PC-3 (cell line): ENCODE data around the gene ST14. TPM values are rescaled to one million over a fixed set of nuclear protein-coding genes. Genes with fewer than 3 reads are reported as not detected.

Experiments used
- ATAC-seq: fragments of 200-7000 bp; cut with Tn5 transposase; 2 replicates; pipeline ENCODE4 v1.9.1; 2020; ENCODE audit warnings: mild to moderate bottlenecking, moderate library complexity
- BruUV-seq: library from RNA; stranded (reverse); fragments of 400-500 nt; replicated peaks from 2 replicates; lab custom pipeline; 2021; lab: Mats Ljungman, UMichigan
- CTCF ChIA-PET: fragments of 300-600 bp; sonication (Branson Sonifier 250); formaldehyde crosslinking; loops from one replicate; lab custom pipeline; 2022; ENCODE audit warnings: antibody characterized with exemption; lab: Charles Lee
- POLR2A ChIA-PET: fragments of 300-600 bp; sonication (Branson Sonifier 250); formaldehyde crosslinking; loops from one replicate; lab custom pipeline; 2022; ENCODE audit warnings: antibody characterized with exemption; ENCODE audit not compliant: unreplicated experiment; lab: Charles Lee
- DNase-seq: peaks from one replicate; pipeline ENCODE4 v3.0.0-alpha.2; 2015
- H2AFZ ChIP-seq: fragments of 300-600 bp; sonication (generic); 2 replicates; pipeline ENCODE4 v1.6.0; 2016; ENCODE audit warnings: antibody characterized with exemption, low read length
- H3F3A ChIP-seq: fragments of 300-600 bp; sonication (generic); one replicate; pipeline ENCODE4 v1.6.0; 2017; ENCODE audit warnings: antibody characterized with exemption, low read length, control low read depth, mild to moderate bottlenecking; ENCODE audit not compliant: unreplicated experiment
- H3K27ac ChIP-seq: fragments of 300-600 bp; sonication (generic); 2 replicates; pipeline ENCODE4 v1.5.1; 2016; ENCODE audit warnings: mild to moderate bottlenecking, low read length
- H3K27me3 ChIP-seq: fragments of 300-600 bp; sonication (generic); 2 replicates; pipeline ENCODE4 v1.6.1; 2016; ENCODE audit warnings: low read length, mixed read lengths
- H3K36me3 ChIP-seq: fragments of 300-600 bp; sonication (generic); 2 replicates; pipeline ENCODE4 v1.6.1; 2016; ENCODE audit warnings: low read depth, mixed run types, low read length, mixed read lengths
- H3K4me1 ChIP-seq: fragments of 300-600 bp; sonication (generic); 2 replicates; pipeline ENCODE4 v1.5.1; 2016; ENCODE audit warnings: low read length; ENCODE audit not compliant: insufficient read depth
- H3K4me2 ChIP-seq: fragments of 300-600 bp; sonication (generic); 2 replicates; pipeline ENCODE4 v1.6.0; 2016; ENCODE audit warnings: low read length
- H3K4me3 ChIP-seq: fragments of 300-600 bp; sonication (generic); 2 replicates; pipeline ENCODE4 v1.5.1; 2016; ENCODE audit warnings: mild to moderate bottlenecking, low read length, mixed read lengths
- H3K79me2 ChIP-seq: fragments of 300-600 bp; sonication (generic); 2 replicates; pipeline ENCODE4 v1.6.1; 2017; ENCODE audit warnings: low read length, mixed read lengths
- H3K9ac ChIP-seq: fragments of 300-600 bp; sonication (generic); 2 replicates; pipeline ENCODE4 v1.6.0; 2016; ENCODE audit warnings: mild to moderate bottlenecking, low read length
- H3K9me2 ChIP-seq: fragments of 300-600 bp; sonication (generic); replicated peaks from 2 replicates; pipeline ENCODE4 v1.6.1; 2016; ENCODE audit warnings: mixed run types, low read length, mixed read lengths
- H3K9me3 ChIP-seq: fragments of 300-600 bp; sonication (generic); 2 replicates; pipeline ENCODE4 v1.6.1; 2016; ENCODE audit warnings: low read length, mixed read lengths
- H4K20me1 ChIP-seq: fragments of 300-600 bp; sonication (generic); 2 replicates; pipeline ENCODE4 v1.6.1; 2016; ENCODE audit warnings: low read length, mixed read lengths
- CTCF ChIP-seq: fragments of 300-600 bp; sonication (generic); conservative IDR thresholded peaks from 2 replicates; pipeline ENCODE4 v1.5.1; 2017; ENCODE audit warnings: antibody characterized with exemption, low read depth, mild to moderate bottlenecking, low read length
- EZH2 ChIP-seq: fragments of 300-600 bp; sonication (generic); IDR thresholded peaks from one replicate; pipeline ENCODE4 v1.6.1; 2017; ENCODE audit warnings: antibody characterized with exemption, mild to moderate bottlenecking, low read length; ENCODE audit not compliant: unreplicated experiment
- EZH2phosphoT487 ChIP-seq: fragments of 300-600 bp; sonication (generic); IDR thresholded peaks from 2 replicates; pipeline ENCODE4 v1.6.1; 2018; ENCODE audit warnings: mild to moderate bottlenecking, antibody characterized with exemption, low read length, borderline replicate concordance
- intact Hi-C: fragments of 100-400 bp; cut with micrococcal nuclease; formaldehyde crosslinking; loops from 2 replicates; pipeline ENCODE4 v1.9.0; 2023
- total RNA-seq: library from RNA; depleted of rRNA; stranded (reverse); fragments of >200 nt; gene quantifications from 2 replicates; pipeline ENCODE4 v1.2.3, GENCODE V29; 2014

ST14 gene
- total RNA-seq, 1 experiment from 2014 or later: 231 TPM

DNA sequence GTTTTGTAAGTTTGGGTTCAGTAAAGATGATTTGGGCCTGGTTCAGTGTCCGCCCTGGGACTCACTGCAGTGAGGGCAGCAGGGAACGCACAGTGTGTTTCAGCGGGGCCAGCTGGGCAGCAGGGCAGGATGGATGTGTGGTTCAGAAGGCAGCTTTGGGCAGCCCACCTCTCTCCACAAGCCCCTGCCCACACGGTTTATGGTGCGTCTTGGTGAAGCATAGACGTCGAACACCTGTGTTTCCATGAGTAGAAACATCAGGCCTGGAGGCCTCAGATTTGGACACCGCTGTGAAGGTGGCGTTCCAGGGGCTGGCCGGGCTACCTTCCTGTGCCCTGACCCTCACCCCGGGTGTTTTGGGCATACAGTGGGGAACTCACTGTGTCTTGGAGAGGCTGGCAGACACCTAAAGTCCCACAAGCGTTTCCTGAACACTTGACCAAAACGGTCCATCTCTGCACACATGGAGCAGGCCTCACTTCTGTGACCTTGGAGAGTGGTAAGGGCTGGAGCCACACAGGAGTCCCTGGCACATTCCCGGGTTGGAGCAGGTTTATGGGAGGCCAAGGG lies 59.0 kb downstream of the ST14 start:
- Histone ChIP-seq H2AFZ (no peak overlapping the region), H3K4me1 (no peaks in the 10 kb centered on the region), H3K4me3 (no peak overlapping the region), H3K27me3 (no peaks in the 10 kb centered on the region), H3K4me2 (no peak overlapping the region), H4K20me1 (no peaks in the 10 kb centered on the region), H3K9me2 (no peaks in the 10 kb centered on the region), H3K9me3 (no peaks in the 10 kb centered on the region), H3K9ac (no peak overlapping the region), H3F3A (no peaks in the 10 kb centered on the region), H3K27ac (no peak overlapping the region), H3K36me3 (no peaks in the 10 kb centered on the region), H3K79me2 (no peaks in the 10 kb centered on the region)
- intact Hi-C loops: loop anchor here (10.0 kb wide), 1 partner anchor 96 kb away; the partner anchor contains the start of gene ZBTB44
- CTCF ChIA-PET: interaction anchor here (0.7 kb wide), 1 partner anchor 189 kb away, joined by 3 read pairs; no protein-coding TSS in a partner anchor
- TF ChIP-seq CTCF (no peak), EZH2 (no peak), EZH2phosphoT487 (no peak)
- no peak for ATAC-seq
- DNase-seq: no peak
- POLR2A ChIA-PET: no interaction called here
- no TSS peak for BruUV-seq

- Histone ChIP-seq H3K9me2 (no peaks in the 10 kb centered on the region), H3K36me3 (no peaks in the 10 kb centered on the region), H3K27ac (no peak overlapping the region), H2AFZ (no peak overlapping the region), H3F3A (no peaks in the 10 kb centered on the region), H3K4me1 (no peaks in the 10 kb centered on the region), H3K4me3 (no peak overlapping the region), H3K9me3 (no peaks in the 10 kb centered on the region), H3K9ac (no peak overlapping the region), H3K27me3 (no peaks in the 10 kb centered on the region), H3K79me2 (no peaks in the 10 kb centered on the region), H4K20me1 (no peaks in the 10 kb centered on the region), H3K4me2 (no peak overlapping the region)
- POLR2A ChIA-PET: no interaction called here
- DNase-seq: no peak
- ATAC-seq: no peak
- TF ChIP-seq EZH2phosphoT487: no peak
- no peak for TF ChIP-seq EZH2
- no peak for TF ChIP-seq CTCF
- intact Hi-C loops: loop anchor here (10.0 kb wide), 1 partner anchor 96 kb away; the partner anchor contains the start of gene ZBTB44
- CTCF ChIA-PET: no interaction called here
- no TSS peak for BruUV-seq
Measured at GRCh38 chr11:130219148-130219547, 59.6 kb downstream of the ST14 start.

DNA sequence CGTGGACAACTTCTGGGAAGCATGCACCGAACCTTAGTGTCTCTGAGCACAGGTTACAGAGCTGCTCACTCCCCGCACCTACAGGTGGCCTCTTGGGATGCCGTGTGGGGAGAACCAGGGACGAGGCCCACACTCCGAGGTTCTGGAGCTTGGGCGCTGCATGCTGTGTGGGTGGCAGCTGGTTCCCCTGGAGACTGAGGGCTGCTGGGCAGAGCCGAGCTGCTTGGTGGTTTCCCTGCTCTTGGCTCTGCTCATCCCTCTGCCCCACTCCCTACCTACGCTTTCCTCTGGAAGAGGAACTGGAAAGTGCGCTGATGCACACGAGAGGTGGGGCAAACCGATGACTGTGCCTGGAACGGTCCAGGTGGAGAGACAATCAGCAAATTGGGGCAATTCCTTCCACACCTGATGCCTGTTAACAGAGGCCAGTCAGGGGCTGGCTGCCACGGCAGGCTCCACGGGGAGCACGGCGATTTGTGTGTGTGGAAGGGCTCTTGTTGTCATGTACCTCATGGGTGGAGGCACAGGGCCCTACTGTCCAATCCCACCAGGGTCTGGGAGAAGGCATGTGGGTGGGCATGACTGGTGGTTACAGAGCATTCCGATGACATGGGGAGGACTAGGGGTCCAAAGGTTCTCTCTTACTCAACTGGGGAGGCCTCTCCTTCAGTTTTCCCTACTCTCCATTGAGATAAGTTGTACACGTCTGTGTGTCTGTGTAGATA lies 60.9 kb downstream of the ST14 start:
- intact Hi-C loops: no loop called here
- ChIA-PET POLR2A (no interaction called here), CTCF (no interaction called here)
- no peak overlapping the region for H2AFZ ChIP-seq
- no peak overlapping the region for H3K27ac ChIP-seq
- no peaks in the 10 kb centered on the region for H3K79me2 ChIP-seq
- H3K9ac ChIP-seq: no peak overlapping the region
- no peaks in the 10 kb centered on the region for H3K9me3 ChIP-seq
- no peaks in the 10 kb centered on the region for H4K20me1 ChIP-seq
- no peaks in the 10 kb centered on the region for H3F3A ChIP-seq
- H3K4me3 ChIP-seq: no peak overlapping the region
- TF ChIP-seq CTCF: no peak
- H3K27me3 ChIP-seq: no peaks in the 10 kb centered on the region
- H3K9me2 ChIP-seq: no peaks in the 10 kb centered on the region
- no peaks in the 10 kb centered on the region for H3K4me1 ChIP-seq
- BruUV-seq: no TSS peak
- ATAC-seq: no peak
- no peaks in the 10 kb centered on the region for H3K36me3 ChIP-seq
- H3K4me2 ChIP-seq: no peak overlapping the region
- DNase-seq: no peak
